Measurements from ENCODE around the gene MED9. TPM values are rescaled to one million over a fixed set of nuclear protein-coding genes. Genes with fewer than 3 reads are reported as not detected.

The MED9 gene
- total RNA-seq, 1 donor from 2014 or later = 11.9 TPM

- Histone ChIP-seq H3K36me3 (ENCODE audit: control insufficient read depth, insufficient read depth, low read length) (no peaks in the 10 kb centered on the region), H3K27me3 (ENCODE audit: control insufficient read depth, insufficient read depth, low read length) (no peaks in the 10 kb centered on the region), H3K4me3 (ENCODE audit: low read depth, low read length) (no peak overlapping the region)
- peak; percentile 20 for TF ChIP-seq CTCF (IDR thresholded peaks at IDR 0.05; ENCODE audit: insufficient read depth, low read length, poor library complexity, severe bottlenecking)
- no peak for DNase-seq (ENCODE audit: low read depth)
These were observed 41.5 kb upstream of the MED9 start for GRCh38 chr17:17435323-17435722.

- Histone ChIP-seq H3K27me3 (ENCODE audit: control insufficient read depth, insufficient read depth, low read length) (no peaks in the 10 kb centered on the region), H3K4me3 (ENCODE audit: low read depth, low read length) (no peak overlapping the region), H3K36me3 (ENCODE audit: control insufficient read depth, insufficient read depth, low read length) (no peaks in the 10 kb centered on the region)
- no peak for DNase-seq (ENCODE audit: low read depth)
- TF ChIP-seq CTCF (IDR thresholded peaks at IDR 0.05; ENCODE audit: insufficient read depth, low read length, poor library complexity, severe bottlenecking) = no peak
These were observed 39.3 kb upstream of the MED9 start for GRCh38 chr17:17437461-17437860.

- DNase-seq (ENCODE audit: low read depth) = no peak
- Histone ChIP-seq H3K36me3 (ENCODE audit: control insufficient read depth, insufficient read depth, low read length) (no peaks in the 10 kb centered on the region), H3K4me3 (ENCODE audit: low read depth, low read length) (no peak overlapping the region), H3K27me3 (ENCODE audit: control insufficient read depth, insufficient read depth, low read length) (no peaks in the 10 kb centered on the region)
- no peak for TF ChIP-seq CTCF (IDR thresholded peaks at IDR 0.05; ENCODE audit: insufficient read depth, low read length, poor library complexity, severe bottlenecking)
These were observed 38.9 kb upstream of the MED9 start for GRCh38 chr17:17437893-17438292.

GRCh38 chr17:17440010-17440843, 36.6 kb upstream of the MED9 start:
- Histone ChIP-seq H3K36me3 (ENCODE audit: control insufficient read depth, insufficient read depth, low read length) (no peaks in the 10 kb centered on the region), H3K27me3 (ENCODE audit: control insufficient read depth, insufficient read depth, low read length) (no peaks in the 10 kb centered on the region), H3K4me3 (ENCODE audit: low read depth, low read length) (no peak overlapping the region)
- DNase-seq (ENCODE audit: low read depth) = no peak
- peak; percentile 65 for TF ChIP-seq CTCF (IDR thresholded peaks at IDR 0.05; ENCODE audit: insufficient read depth, low read length, poor library complexity, severe bottlenecking)

- no peak overlapping the region for H3K4me3 ChIP-seq (ENCODE audit: low read depth, low read length)
- no peak for TF ChIP-seq CTCF (IDR thresholded peaks at IDR 0.05; ENCODE audit: insufficient read depth, low read length, poor library complexity, severe bottlenecking)
- no peak for DNase-seq (ENCODE audit: low read depth)
- H3K36me3 ChIP-seq (ENCODE audit: control insufficient read depth, insufficient read depth, low read length) = no peaks in the 10 kb centered on the region
- H3K27me3 ChIP-seq (ENCODE audit: control insufficient read depth, insufficient read depth, low read length) = no peaks in the 10 kb centered on the region
These were observed 35.7 kb upstream of the MED9 start for GRCh38 chr17:17440938-17441675.

Measured in kidney epithelial cell (primary cell).